Heart left ventricle (tissue), 16 donors: ENCODE data around the gene NUDT3. TPM values are rescaled to one million over a fixed set of nuclear protein-coding genes. Genes with fewer than 3 reads are reported as not detected.

Experiments
- ATAC-seq, 4 donors: fragments of 200-7000 bp; cut with Tn5 transposase; one replicate each; pipeline ENCODE4 v1.9.1; 2020 to 2022; ENCODE audit warnings: moderate library complexity in 4 of 4, mild to moderate bottlenecking in 3 of 4, moderate number of reproducible peaks in 1 of 4
- DNase-seq, 5 donors: peaks; one replicate each; pipeline ENCODE4 v3.0.0-alpha.2; 2020
- H3K27ac ChIP-seq, 12 donors: fragments of 200-600 bp; sonication (generic) in 4 of 12; one replicate each; pipeline versions ENCODE4 v1.5.0 to v1.8.0; 2016 to 2022; ENCODE audit warnings: mild to moderate bottlenecking in 2 of 12
- H3K27me3 ChIP-seq, 9 donors: fragments of 200-600 bp; sonication (generic) in 2 of 9; one replicate each; pipeline versions ENCODE4 v1.5.1 to v1.8.0; 2016 to 2022; ENCODE audit warnings: mild to moderate bottlenecking in 3 of 9
- H3K36me3 ChIP-seq, 9 donors: fragments of 200-600 bp; sonication (generic) in 2 of 9; one replicate each; pipeline versions ENCODE4 v1.5.0 to v1.8.0; 2018 to 2022; ENCODE audit warnings: mild to moderate bottlenecking in 2 of 9
- H3K4me1 ChIP-seq, 12 donors: fragments of 200-600 bp; sonication (generic) in 4 of 12; one replicate each; pipeline versions ENCODE4 v1.5.0 to v1.8.0; 2016 to 2022; ENCODE audit warnings: mild to moderate bottlenecking in 3 of 12
- H3K4me3 ChIP-seq, 12 donors: fragments of 200-600 bp; sonication (generic) in 4 of 12; one replicate each; pipeline versions ENCODE4 v1.5.0 to v1.8.0; 2017 to 2022; ENCODE audit warnings: mild to moderate bottlenecking in 9 of 12, moderate library complexity in 4 of 12
- H3K9me3 ChIP-seq, 12 donors: fragments of 200-600 bp; sonication (generic) in 4 of 12; one replicate each; pipeline versions ENCODE4 v1.5.0 to v1.8.0; 2016 to 2022; ENCODE audit warnings: mild to moderate bottlenecking in 1 of 12
- POLR2A ChIP-seq, 2 donors: fragments of 450-650 bp; IDR thresholded peaks; one replicate each; pipeline ENCODE4 v1.6.1; 2017; ENCODE audit warnings: antibody characterized with exemption in 2 of 2, mild to moderate bottlenecking in 2 of 2, moderate library complexity in 2 of 2
- WGBS, 4 donors: extraction: QIAGEN DNeasy Blood & Tissue Kit in 2 of 4; methylation state at CpG; one replicate each; pipeline versions ENCODE4 v1.1.5 to v1.1.7; 2013 to 2018; 5-methylcytosine and 5-hydroxymethylcytosine counted together
- intact Hi-C, 10 donors: fragments of 100-400 bp; cut with DNase I; formaldehyde crosslinking; loops; one replicate each; pipeline versions ENCODE4 v1.11.1 to v1.14.2; 2022
- polyA plus RNA-seq, 2 donors: library from polyadenylated mRNA; stranded (reverse); fragments of 200-250 nt; gene quantifications; one replicate each; pipeline ENCODE4 v1.2.3, GENCODE V29; 2013
- total RNA-seq, 9 donors: library from RNA; depleted of rRNA in 2 of 9; stranded (reverse); fragments of >200 nt in 2 of 9; fragmentation: NEBNext Ultra II Directional in 3 of 9; extraction: Animal tissue kit (Norgen Biotek cat#: 25700) in 3 of 9; gene quantifications; one replicate each; pipeline versions ENCODE4 v1.1.0 to v1.2.4, GENCODE V29; 2016 to 2023
- TF ChIP-seq, protein P1 (sequence below), 12 donors: fragments of 200-600 bp; sonication (generic) in 4 of 12; IDR thresholded peaks; one replicate each; pipeline versions ENCODE4 v1.5.0 to v1.8.0; 2018 to 2022; ENCODE audit warnings: antibody characterized with exemption in 12 of 12, mild to moderate bottlenecking in 5 of 12
- donor health status: ischemic (EF 13 %, LVEDD 7.1; RV severe dilation, severe dysfunction).
- donor health status: healthy with polysubstance abuse.
- donor health status: DM: no; HTN: yes; CAD: no.
- donor health status: DM: no; HTN: no; CAD: no.
- donor health status: ischemic (EF 25% LVEDD 6.9; RV normal size, moderate dysfunction).
- donor health status: ischemic (EF 25% LVEDD 5.7; RV mildly dilated, moderate dysfunction).
- donor health status: healthy.
- donor health status: DM: yes; HTN: yes; CAD: no.
- donor health status: ischemic (EF 35%, LVEDD 5.7; RV mildly dilated, moderate dysfunction).
- donor health status: nonischemic (EF 11% LVEDD 7.7; RV severe dilation, severe dysfunction).
- donor health status: DM: yes; HTN: yes; CAD: no.
- donor health status: PGD.
- donor health status: ischemic (EF 29% LVEDD 5.4; RV normal size, mild dysfunction).
- donor health status: nonischemic (EF 23%, LVEDD 6.1; RV moderate dilation, normal function).

NUDT3 gene
- total and polyA plus RNA-seq, 11 donors = 15.9 to 68.4 (median 54.5) TPM

DNA sequence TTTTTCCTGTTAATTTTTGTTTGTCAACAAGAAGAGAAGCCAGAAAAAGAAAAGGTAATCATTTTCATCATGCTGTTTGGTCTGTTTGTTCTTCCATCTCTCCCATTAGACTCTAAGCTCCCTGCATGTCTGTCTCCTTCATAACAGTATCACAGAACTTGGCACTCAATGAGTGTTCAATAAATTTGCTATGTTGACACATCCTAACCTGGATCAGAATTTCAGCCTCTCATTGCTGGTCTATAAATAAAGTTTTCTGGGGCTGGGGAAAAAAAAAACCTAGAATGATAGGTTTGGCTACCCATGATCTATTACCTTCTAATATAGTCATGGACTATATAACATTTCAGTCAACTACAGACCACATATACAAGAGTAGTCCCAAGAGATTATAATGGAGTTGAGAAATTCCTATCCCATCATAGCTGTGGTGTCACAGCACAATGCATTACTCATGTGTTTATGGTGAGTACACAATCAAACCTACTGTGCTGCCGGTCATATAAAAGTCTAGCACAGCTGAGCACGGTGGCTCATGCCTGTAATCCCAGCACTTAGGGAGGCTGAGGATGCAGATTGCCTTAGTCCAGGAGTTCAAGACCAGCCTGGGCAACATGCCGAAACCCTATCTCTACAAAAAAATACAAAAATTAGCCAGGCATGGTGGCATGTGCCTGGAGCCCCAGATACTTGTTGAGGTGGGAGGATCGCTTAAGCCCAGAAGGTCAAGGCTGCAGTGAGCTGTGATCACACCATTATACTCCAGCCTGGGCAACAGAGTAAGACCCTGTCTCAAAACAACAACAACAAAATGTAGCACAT is 5.9 kb downstream of the NUDT3 start:
- intact Hi-C loops = loop anchor here in 2 of 10 donors (10.0 kb wide), 2 partner anchors 52 to 112 kb away; no protein-coding TSS in a partner anchor

DNA sequence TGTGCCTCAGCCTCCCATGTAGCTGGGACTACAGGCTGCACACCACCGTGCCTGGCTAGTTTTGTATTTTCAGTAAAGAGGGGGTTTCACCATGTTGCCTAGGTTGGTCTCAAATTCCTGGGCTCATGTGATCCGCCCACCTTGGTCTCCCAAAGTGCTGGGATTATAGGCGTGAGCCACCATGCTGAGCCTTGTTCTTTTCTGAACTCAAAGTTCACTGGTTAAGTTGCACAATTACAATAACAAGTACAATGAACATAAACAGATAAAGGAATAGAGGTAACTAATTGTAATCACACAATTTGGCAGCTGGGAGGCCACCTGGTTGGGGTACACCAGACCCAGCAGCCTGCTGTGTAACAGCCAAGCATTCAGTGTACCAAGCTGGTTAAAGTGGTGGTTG is 6.7 kb downstream of the NUDT3 start:
- no peak overlapping the region for H3K27ac ChIP-seq
- ATAC-seq = no peak

More for the DNA sequence above, 5.9 kb downstream of the NUDT3 start:
- 77 to 85% (median 83%) methylated on average over 4 of the region's 4 CpGs for WGBS, 4 donors
- no peak for TF ChIP-seq POLR2A (IDR thresholded peaks at IDR 0.05)
- TF ChIP-seq, protein P1, sequence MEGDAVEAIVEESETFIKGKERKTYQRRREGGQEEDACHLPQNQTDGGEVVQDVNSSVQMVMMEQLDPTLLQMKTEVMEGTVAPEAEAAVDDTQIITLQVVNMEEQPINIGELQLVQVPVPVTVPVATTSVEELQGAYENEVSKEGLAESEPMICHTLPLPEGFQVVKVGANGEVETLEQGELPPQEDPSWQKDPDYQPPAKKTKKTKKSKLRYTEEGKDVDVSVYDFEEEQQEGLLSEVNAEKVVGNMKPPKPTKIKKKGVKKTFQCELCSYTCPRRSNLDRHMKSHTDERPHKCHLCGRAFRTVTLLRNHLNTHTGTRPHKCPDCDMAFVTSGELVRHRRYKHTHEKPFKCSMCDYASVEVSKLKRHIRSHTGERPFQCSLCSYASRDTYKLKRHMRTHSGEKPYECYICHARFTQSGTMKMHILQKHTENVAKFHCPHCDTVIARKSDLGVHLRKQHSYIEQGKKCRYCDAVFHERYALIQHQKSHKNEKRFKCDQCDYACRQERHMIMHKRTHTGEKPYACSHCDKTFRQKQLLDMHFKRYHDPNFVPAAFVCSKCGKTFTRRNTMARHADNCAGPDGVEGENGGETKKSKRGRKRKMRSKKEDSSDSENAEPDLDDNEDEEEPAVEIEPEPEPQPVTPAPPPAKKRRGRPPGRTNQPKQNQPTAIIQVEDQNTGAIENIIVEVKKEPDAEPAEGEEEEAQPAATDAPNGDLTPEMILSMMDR (IDR thresholded peaks at IDR 0.05) = no peak
- Histone ChIP-seq H3K9me3 (no peaks in the 10 kb centered on the region), H3K27me3 (no peaks in the 10 kb centered on the region), H3K4me3 (no peak overlapping the region), H3K4me1 (peaks cover 0 to 80% (median 63%) of the 10 kb centered on the region in 12 donors), H3K27ac (no peak overlapping the region), H3K36me3 (no peaks in the 10 kb centered on the region)
- ATAC-seq (no peak), DNase-seq (no peak)

DNA sequence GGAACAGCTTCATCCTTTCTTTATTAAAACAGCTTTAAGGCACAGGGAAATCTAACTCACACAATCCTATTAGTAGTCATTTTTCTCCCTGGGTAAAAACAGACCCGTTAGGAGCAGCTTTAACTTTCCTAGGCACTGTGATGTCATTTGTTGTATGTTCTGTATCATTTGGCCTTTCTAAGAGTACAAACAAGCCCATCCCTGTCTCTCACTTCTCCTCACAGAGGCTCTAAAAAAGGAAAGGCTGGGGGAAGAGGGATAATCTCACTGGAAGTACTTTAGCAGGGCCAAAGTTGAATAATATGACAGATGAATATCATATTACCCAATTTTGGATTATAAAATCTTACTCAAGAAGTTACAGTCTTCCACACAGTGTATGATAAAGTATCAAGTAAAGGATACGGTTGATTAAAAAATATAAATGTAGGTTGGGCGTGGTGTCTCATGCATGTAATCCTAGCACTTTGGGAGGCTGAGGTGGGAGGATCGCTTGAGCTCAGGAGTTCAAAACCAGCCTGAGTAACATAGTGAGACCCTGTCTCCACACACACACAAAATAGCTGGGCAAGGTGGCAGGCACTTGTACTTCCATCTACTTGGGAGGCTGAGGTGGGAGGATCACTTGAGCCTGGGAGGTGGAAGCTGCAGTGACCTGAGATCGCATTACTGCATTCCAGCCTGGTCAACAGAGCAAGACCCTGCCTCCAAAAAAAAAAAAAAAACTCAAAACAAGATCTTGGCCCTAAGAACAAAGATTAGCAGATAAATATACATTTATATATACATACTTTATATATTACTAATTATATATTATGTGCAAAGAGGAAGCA is 7.9 kb downstream of the NUDT3 start:
- TF ChIP-seq, protein P1 (IDR thresholded peaks at IDR 0.05) = no peak
- TF ChIP-seq POLR2A (IDR thresholded peaks at IDR 0.05) = no peak
- H3K9me3 ChIP-seq = no peaks in the 10 kb centered on the region
- ATAC-seq (peak in 1 of 4 donors; percentile 28), DNase-seq (no peak)
- H3K27me3 ChIP-seq = no peaks in the 10 kb centered on the region
- WGBS, 4 donors = 75 to 81% (median 81%) methylated on average over 5 of the region's 5 CpGs
- H3K36me3 ChIP-seq = peaks cover 0 to 2% (median 0%) of the 10 kb centered on the region in 9 donors
- H3K4me1 ChIP-seq = peaks cover 0 to 78% (median 51%) of the 10 kb centered on the region in 12 donors
- peak overlapping the region in 10 of 12 donors; percentile 11 to 63 (median 50) for H3K27ac ChIP-seq
- intact Hi-C loops = loop anchor here in 2 of 10 donors (10.0 kb wide), 2 partner anchors 50 to 110 kb away; no protein-coding TSS in a partner anchor
- no peak overlapping the region for H3K4me3 ChIP-seq

More for the DNA sequence above, 6.7 kb downstream of the NUDT3 start:
- no peak overlapping the region for H3K4me3 ChIP-seq
- H3K4me1 ChIP-seq = peaks cover 0 to 79% (median 62%) of the 10 kb centered on the region in 12 donors
- DNase-seq = no peak
- H3K27me3 ChIP-seq = no peaks in the 10 kb centered on the region
- H3K9me3 ChIP-seq = no peaks in the 10 kb centered on the region
- intact Hi-C loops = loop anchor here in 2 of 10 donors (10.0 kb wide), 2 partner anchors 51 to 111 kb away; no protein-coding TSS in a partner anchor
- WGBS, 4 donors = 90 to 94% (median 91%) methylated on average over 3 of the region's 3 CpGs
- no peak for TF ChIP-seq POLR2A (IDR thresholded peaks at IDR 0.05)
- TF ChIP-seq, protein P1 (IDR thresholded peaks at IDR 0.05) = no peak
- H3K36me3 ChIP-seq = no peaks in the 10 kb centered on the region
